ENCODE data around the gene TRAP1.

- TF ChIP-seq CTCF (IDR thresholded peaks at IDR 0.05): no peak
- no peak for TF ChIP-seq POLR2A (IDR thresholded peaks at IDR 0.05)
- TF ChIP-seq POLR2AphosphoS5 (IDR thresholded peaks at IDR 0.05; ENCODE audit: insufficient read depth in 1 of 2, low read depth in 1 of 2): no peak
These were observed 51.8 kb downstream of the TRAP1 start for GRCh38 chr16:3665508-3665907.

Measured in vagina (tissue), 2 donors.